ENCODE measurements around the gene KCNK1.

The KCNK1 gene

DNA sequence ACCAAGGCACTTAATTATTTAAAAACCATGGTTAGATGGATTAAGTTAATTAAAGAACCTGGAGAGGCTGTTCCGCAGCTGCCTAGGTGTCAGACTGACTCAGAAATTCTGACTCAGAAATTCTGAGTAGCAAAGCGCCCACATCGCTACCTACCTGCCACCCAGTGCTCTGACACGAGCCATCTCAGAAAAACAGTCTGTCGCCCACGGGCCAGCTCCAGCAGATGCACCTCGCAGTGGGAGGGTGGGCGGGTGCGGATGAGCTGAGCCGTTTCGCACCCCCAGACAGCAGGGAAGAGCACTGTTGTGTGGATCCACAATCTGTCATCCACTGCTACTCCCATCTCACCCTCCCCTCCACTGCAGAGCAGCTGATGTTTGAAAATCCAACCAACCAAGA lies 13.5 kb downstream of the KCNK1 start:
- no peak overlapping the region for H3K4me3 ChIP-seq (ENCODE audit: low read depth, low read length)
- TF ChIP-seq CTCF (IDR thresholded peaks at IDR 0.05; ENCODE audit: borderline replicate concordance, insufficient read depth, low read depth, low read length): no peak

GRCh38 chr1:233627823-233628222 lies 13.9 kb downstream of the KCNK1 start:
- no peak for TF ChIP-seq CTCF (IDR thresholded peaks at IDR 0.05; ENCODE audit: borderline replicate concordance, insufficient read depth, low read depth, low read length)
- H3K4me3 ChIP-seq (ENCODE audit: low read depth, low read length): no peak overlapping the region

GRCh38 chr1:233629305-233629935 lies 15.5 kb downstream of the KCNK1 start:
- no peak for TF ChIP-seq CTCF (IDR thresholded peaks at IDR 0.05; ENCODE audit: borderline replicate concordance, insufficient read depth, low read depth, low read length)

GRCh38 chr1:233631810-233632405 lies 18.0 kb downstream of the KCNK1 start:
- TF ChIP-seq CTCF (IDR thresholded peaks at IDR 0.05; ENCODE audit: borderline replicate concordance, insufficient read depth, low read depth, low read length): no peak
- no peak overlapping the region for H3K4me3 ChIP-seq (ENCODE audit: low read depth, low read length)

More at GRCh38 chr1:233629305-233629935, 15.5 kb downstream of the KCNK1 start:
- H3K4me3 ChIP-seq (ENCODE audit: low read depth, low read length): no peak overlapping the region

DNA sequence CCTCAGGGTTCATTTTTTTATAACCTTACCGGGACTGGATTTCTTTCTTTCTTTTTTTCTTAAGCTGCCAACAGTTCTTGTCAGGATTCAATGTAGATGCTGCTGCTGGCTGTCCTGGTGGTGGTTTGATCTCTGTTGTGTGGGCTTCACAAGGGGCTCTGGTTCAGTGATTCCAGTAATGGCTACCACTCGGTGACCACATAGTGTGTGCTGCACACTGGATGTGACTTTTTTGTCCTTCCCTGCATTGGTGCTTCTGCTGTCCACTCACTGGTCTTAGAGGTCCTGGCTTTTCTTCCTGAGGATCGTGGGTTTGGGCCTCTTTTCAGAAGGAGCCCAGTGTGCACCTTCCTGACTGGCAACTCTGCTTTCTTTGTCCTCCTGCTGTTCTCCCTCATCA lies 18.5 kb downstream of the KCNK1 start:
- no peak overlapping the region for H3K4me3 ChIP-seq (ENCODE audit: low read depth, low read length)
- no peak for TF ChIP-seq CTCF (IDR thresholded peaks at IDR 0.05; ENCODE audit: borderline replicate concordance, insufficient read depth, low read depth, low read length)

GRCh38 chr1:233635765-233636502 lies 22.0 kb downstream of the KCNK1 start:
- no peak for TF ChIP-seq CTCF (IDR thresholded peaks at IDR 0.05; ENCODE audit: borderline replicate concordance, insufficient read depth, low read depth, low read length)
- H3K4me3 ChIP-seq (ENCODE audit: low read depth, low read length): no peak overlapping the region

Data from GM12875 (cell line).